Parathyroid adenoma (tissue), 2 donors: ENCODE measurements around the gene BIRC3.

Source experiments
- H2AFZ ChIP-seq: fragments of 300-600 bp; sonication (generic); one replicate; pipeline ENCODE4 v1.7.0; 2017; ENCODE audit warnings: antibody characterized with exemption, mild to moderate bottlenecking
- H3K27ac ChIP-seq: fragments of 300-600 bp; sonication (generic); one replicate; pipeline ENCODE4 v1.7.0; 2017
- H3K27me3 ChIP-seq: fragments of 300-600 bp; sonication (generic); one replicate; pipeline ENCODE4 v1.7.0; 2017; ENCODE audit warnings: low read length; ENCODE audit not compliant: control insufficient read depth, insufficient read depth
- H3K36me3 ChIP-seq: fragments of 300-600 bp; sonication (generic); one replicate; pipeline ENCODE4 v1.7.0; 2017; ENCODE audit warnings: low read length; ENCODE audit not compliant: control insufficient read depth, insufficient read depth
- H3K4me1 ChIP-seq: fragments of 300-600 bp; sonication (generic); one replicate; pipeline ENCODE4 v1.7.0; 2017; ENCODE audit warnings: control low read depth
- H3K4me2 ChIP-seq: fragments of 300-600 bp; sonication (generic); one replicate; pipeline ENCODE4 v1.7.0; 2017; ENCODE audit warnings: low read length
- H3K4me3 ChIP-seq: fragments of 300-600 bp; sonication (generic); one replicate; pipeline ENCODE4 v1.7.0; 2017; ENCODE audit warnings: low read depth, low read length
- H3K79me2 ChIP-seq: fragments of 300-600 bp; sonication (generic); one replicate; pipeline ENCODE4 v1.7.0; 2017; ENCODE audit warnings: control low read depth
- H3K9ac ChIP-seq: fragments of 300-600 bp; sonication (generic); one replicate; pipeline ENCODE4 v1.7.0; 2017; ENCODE audit warnings: mild to moderate bottlenecking
- H3K9me3 ChIP-seq: fragments of 300-600 bp; sonication (generic); one replicate; pipeline ENCODE4 v1.7.0; 2017; ENCODE audit warnings: low read length; ENCODE audit not compliant: control insufficient read depth
- TF ChIP-seq, protein P1 (sequence below): fragments of 300-600 bp; sonication (generic); IDR thresholded peaks from one replicate; pipeline ENCODE4 v1.7.0; 2017; ENCODE audit warnings: antibody characterized with exemption, mild to moderate bottlenecking
- donor health status: primary hyperparathyroidism.

The BIRC3 gene

DNA sequence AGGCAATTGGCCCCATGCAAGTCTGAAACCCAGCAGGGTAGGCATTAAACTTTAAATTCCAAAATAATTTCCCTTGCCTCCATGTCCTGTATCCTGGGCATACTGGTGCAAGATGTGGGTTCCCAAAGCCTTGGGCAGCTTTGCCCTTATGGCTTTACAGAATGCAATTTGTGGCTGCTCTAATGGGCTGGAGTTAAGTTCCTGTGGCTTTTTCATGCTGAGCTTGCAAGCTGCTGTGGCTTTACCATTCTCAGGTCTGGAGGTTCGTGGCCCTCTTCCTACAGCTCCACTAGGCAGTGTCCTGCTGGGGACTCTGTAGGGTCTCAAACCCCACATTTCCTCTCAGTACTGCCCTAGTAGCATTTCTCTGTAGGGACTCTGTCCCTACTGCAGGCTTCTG is 15.0 kb upstream of the BIRC3 start:
- Histone ChIP-seq H3K4me3 (no peak overlapping the region), H3K4me1 (no peaks in the 10 kb centered on the region), H3K27ac (no peak overlapping the region), H2AFZ (no peak overlapping the region), H3K4me2 (no peak overlapping the region), H3K36me3 (no peaks in the 10 kb centered on the region), H3K9me3 (no peaks in the 10 kb centered on the region), H3K79me2 (no peaks in the 10 kb centered on the region), H3K27me3 (no peaks in the 10 kb centered on the region), H3K9ac (no peak overlapping the region)
- TF ChIP-seq, protein P1, sequence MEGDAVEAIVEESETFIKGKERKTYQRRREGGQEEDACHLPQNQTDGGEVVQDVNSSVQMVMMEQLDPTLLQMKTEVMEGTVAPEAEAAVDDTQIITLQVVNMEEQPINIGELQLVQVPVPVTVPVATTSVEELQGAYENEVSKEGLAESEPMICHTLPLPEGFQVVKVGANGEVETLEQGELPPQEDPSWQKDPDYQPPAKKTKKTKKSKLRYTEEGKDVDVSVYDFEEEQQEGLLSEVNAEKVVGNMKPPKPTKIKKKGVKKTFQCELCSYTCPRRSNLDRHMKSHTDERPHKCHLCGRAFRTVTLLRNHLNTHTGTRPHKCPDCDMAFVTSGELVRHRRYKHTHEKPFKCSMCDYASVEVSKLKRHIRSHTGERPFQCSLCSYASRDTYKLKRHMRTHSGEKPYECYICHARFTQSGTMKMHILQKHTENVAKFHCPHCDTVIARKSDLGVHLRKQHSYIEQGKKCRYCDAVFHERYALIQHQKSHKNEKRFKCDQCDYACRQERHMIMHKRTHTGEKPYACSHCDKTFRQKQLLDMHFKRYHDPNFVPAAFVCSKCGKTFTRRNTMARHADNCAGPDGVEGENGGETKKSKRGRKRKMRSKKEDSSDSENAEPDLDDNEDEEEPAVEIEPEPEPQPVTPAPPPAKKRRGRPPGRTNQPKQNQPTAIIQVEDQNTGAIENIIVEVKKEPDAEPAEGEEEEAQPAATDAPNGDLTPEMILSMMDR = no peak

DNA sequence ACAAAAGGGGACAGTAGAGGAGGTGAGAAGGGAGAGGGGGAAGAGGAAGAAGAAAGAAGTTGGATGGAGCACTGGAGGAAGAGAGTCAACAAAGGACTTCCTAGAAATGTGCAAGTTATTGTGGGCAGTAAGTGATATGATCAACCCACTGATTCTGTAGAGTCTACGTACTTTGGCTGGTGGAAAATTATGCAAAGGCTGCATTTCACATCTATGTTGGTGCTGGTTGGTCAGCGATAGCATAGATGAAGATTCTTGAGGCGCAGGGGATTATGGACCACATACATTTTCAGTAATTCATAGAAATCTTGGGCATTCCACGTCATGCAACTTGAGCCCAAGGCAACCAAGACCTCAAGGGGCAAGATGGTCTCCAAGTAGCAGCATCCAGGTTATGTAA is 12.6 kb upstream of the BIRC3 start:
- H3K4me3 ChIP-seq = no peak overlapping the region
- TF ChIP-seq, protein P1 = no peak
- H2AFZ ChIP-seq = no peak overlapping the region

DNA sequence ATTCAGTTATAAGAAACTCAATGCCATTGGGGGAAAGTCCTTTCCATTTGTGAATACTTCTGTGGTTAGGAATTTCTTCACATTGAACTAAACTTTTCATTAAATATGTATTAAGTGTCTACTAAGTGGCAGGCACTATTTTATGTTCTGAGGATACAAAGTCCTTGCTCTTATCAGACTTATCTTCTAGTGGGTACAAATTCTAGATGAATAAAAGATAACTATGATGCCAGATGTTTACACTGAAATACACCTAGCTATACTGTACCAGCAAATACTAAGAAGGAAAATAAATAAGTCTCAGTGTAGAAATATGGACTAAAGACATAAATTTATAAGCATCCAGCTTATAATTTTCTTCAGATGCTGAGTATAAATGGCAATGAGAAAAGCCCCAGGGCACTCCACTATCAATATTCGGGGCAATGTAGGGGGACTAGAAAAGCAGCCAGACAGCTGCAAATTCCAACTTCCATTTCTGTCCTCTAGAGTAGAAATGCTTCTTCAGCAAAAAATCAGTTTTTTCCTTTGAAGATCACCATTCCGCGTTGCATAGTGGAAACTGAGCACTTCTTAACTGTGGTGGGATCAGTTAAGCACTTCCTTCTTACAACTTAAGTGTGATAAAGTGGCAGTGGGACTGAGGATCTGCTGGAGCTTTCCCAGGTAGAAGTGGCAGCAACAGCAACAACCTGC is 11.8 kb upstream of the BIRC3 start:
- Histone ChIP-seq H3K27ac (no peak overlapping the region), H3K4me3 (no peak overlapping the region), H3K4me1 (no peaks in the 10 kb centered on the region)

More for the DNA sequence above, 12.6 kb upstream of the BIRC3 start:
- no peak overlapping the region for H3K27ac ChIP-seq
- H3K27me3 ChIP-seq = no peaks in the 10 kb centered on the region
- H3K4me2 ChIP-seq = no peak overlapping the region
- H3K4me1 ChIP-seq = no peaks in the 10 kb centered on the region
- H3K79me2 ChIP-seq = no peaks in the 10 kb centered on the region
- H3K36me3 ChIP-seq = no peaks in the 10 kb centered on the region
- H3K9me3 ChIP-seq = no peaks in the 10 kb centered on the region
- no peak overlapping the region for H3K9ac ChIP-seq

DNA sequence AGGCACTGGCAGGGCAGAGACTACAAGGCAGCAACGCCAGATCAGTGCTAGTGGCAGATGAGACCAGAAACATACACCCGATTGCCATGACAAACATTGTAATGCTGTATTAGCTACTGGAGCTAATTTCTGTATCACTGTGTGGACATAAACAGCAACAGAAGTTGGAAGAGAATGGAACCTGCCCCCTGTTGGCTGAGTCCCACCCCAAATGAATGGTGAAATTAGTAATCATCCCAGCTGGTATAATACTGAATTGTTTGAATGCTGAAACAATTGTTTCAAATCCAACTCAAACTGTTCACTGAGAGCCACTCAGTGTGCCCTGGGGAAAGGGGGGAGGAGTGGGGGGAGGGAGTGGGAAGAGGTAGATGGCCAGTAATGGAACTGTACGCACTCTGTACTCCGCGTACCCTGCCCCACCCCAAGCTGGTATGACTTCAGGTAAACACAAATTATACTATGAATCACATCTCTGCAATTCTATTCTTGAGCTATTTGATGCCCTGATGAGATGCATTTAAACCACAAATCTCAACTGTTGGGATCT is 11.2 kb upstream of the BIRC3 start:
- Histone ChIP-seq H3K9ac (no peak overlapping the region), H3K4me1 (no peaks in the 10 kb centered on the region), H3K9me3 (no peaks in the 10 kb centered on the region), H3K36me3 (no peaks in the 10 kb centered on the region), H3K4me3 (no peak overlapping the region), H3K4me2 (no peak overlapping the region), H3K27me3 (no peaks in the 10 kb centered on the region), H3K27ac (no peak overlapping the region), H2AFZ (no peak overlapping the region), H3K79me2 (no peaks in the 10 kb centered on the region)
- TF ChIP-seq, protein P1 = no peak

More for the DNA sequence above, 11.8 kb upstream of the BIRC3 start:
- Histone ChIP-seq H3K27me3 (no peaks in the 10 kb centered on the region), H3K9ac (no peak overlapping the region), H2AFZ (no peak overlapping the region), H3K36me3 (no peaks in the 10 kb centered on the region), H3K9me3 (no peaks in the 10 kb centered on the region), H3K79me2 (no peaks in the 10 kb centered on the region), H3K4me2 (no peak overlapping the region)
- TF ChIP-seq, protein P1 = no peak
